ENCODE results near the gene VPREB3.

- TF ChIP-seq CTCF (IDR thresholded peaks at IDR 0.05; ENCODE audit: low read length): no peak
- TF ChIP-seq EZH2 (IDR thresholded peaks at IDR 0.05; ENCODE audit: borderline replicate concordance, low read length): no peak
These were observed 42.2 kb upstream of the VPREB3 start for GRCh38 chr22:23796461-23796860.
